ENCODE measurements around the gene EFNA5.

The EFNA5 gene

DNA sequence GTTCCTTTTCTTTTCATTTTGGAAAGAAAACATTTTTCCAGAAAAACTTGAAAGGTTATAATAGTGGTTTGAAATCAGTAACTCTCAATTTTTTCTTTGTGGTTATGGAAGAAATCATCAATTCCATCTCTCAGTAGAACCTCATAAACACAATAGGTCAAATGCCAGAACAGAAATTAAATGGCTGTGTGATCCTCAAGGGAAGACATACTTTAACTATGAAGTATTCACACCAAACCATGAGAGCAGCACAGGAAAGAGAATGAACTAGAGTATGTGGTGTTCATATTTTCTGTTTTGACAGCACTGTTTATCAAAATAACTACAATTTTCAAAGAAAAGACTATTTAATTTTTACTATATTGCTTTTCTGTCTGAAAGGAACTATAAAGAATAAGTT lies 29.7 kb upstream of the EFNA5 start (continued):
- no peak for TF ChIP-seq POU6F1 (CRISPR knock-in tag; IDR thresholded peaks at IDR 0.05; ENCODE audit: borderline replicate concordance, low read depth)
- TF ChIP-seq, protein P1, sequence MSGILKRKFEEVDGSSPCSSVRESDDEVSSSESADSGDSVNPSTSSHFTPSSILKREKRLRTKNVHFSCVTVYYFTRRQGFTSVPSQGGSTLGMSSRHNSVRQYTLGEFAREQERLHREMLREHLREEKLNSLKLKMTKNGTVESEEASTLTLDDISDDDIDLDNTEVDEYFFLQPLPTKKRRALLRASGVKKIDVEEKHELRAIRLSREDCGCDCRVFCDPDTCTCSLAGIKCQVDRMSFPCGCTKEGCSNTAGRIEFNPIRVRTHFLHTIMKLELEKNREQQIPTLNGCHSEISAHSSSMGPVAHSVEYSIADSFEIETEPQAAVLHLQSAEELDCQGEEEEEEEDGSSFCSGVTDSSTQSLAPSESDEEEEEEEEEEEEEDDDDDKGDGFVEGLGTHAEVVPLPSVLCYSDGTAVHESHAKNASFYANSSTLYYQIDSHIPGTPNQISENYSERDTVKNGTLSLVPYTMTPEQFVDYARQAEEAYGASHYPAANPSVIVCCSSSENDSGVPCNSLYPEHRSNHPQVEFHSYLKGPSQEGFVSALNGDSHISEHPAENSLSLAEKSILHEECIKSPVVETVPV (CRISPR knock-in tag; IDR thresholded peaks at IDR 0.05) = no peak
- no peak for TF ChIP-seq ISL1 (CRISPR knock-in tag; IDR thresholded peaks at IDR 0.05)
- TF ChIP-seq GLIS3 (CRISPR knock-in tag; IDR thresholded peaks at IDR 0.05) = no peak
- TF ChIP-seq CSDC2 (CRISPR knock-in tag; IDR thresholded peaks at IDR 0.05) = no peak
- no peak for TF ChIP-seq ARNTL (CRISPR knock-in tag; IDR thresholded peaks at IDR 0.05; ENCODE audit: borderline replicate concordance, low read depth)

DNA sequence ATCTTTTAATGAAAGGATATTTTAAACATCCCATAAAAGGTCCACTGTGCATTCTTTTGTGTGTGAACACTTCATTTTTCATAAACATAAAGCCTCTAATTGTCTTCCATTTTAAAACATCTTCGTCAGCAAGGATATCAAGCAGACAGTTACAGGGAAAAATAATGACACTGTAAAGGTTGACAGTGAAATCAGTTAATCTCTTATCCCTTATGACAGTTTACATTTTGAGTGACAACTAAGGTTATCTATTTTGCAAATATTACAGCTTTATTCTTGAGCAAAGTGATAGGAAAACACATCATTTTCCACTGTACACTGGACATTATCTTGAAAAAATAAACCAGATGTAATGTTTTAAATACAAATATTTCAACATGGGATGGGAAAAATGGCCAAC lies 28.7 kb upstream of the EFNA5 start:
- TF ChIP-seq, protein P2, sequence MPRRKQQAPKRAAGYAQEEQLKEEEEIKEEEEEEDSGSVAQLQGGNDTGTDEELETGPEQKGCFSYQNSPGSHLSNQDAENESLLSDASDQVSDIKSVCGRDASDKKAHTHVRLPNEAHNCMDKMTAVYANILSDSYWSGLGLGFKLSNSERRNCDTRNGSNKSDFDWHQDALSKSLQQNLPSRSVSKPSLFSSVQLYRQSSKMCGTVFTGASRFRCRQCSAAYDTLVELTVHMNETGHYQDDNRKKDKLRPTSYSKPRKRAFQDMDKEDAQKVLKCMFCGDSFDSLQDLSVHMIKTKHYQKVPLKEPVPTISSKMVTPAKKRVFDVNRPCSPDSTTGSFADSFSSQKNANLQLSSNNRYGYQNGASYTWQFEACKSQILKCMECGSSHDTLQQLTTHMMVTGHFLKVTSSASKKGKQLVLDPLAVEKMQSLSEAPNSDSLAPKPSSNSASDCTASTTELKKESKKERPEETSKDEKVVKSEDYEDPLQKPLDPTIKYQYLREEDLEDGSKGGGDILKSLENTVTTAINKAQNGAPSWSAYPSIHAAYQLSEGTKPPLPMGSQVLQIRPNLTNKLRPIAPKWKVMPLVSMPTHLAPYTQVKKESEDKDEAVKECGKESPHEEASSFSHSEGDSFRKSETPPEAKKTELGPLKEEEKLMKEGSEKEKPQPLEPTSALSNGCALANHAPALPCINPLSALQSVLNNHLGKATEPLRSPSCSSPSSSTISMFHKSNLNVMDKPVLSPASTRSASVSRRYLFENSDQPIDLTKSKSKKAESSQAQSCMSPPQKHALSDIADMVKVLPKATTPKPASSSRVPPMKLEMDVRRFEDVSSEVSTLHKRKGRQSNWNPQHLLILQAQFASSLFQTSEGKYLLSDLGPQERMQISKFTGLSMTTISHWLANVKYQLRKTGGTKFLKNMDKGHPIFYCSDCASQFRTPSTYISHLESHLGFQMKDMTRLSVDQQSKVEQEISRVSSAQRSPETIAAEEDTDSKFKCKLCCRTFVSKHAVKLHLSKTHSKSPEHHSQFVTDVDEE (CRISPR knock-in tag; IDR thresholded peaks at IDR 0.05) = no peak
- no peak for TF ChIP-seq ESRRG (CRISPR knock-in tag; IDR thresholded peaks at IDR 0.05)
- no peak for TF ChIP-seq PATZ1 (CRISPR knock-in tag; IDR thresholded peaks at IDR 0.05; ENCODE audit: borderline replicate concordance)
- TF ChIP-seq ZNF70 (CRISPR knock-in tag; IDR thresholded peaks at IDR 0.05) = no peak
- TF ChIP-seq POU6F1 (CRISPR knock-in tag; IDR thresholded peaks at IDR 0.05; ENCODE audit: borderline replicate concordance, low read depth) = no peak
- TF ChIP-seq, protein P1 (CRISPR knock-in tag; IDR thresholded peaks at IDR 0.05) = no peak
- TF ChIP-seq ZFP3 (CRISPR knock-in tag; IDR thresholded peaks at IDR 0.05) = no peak
- TF ChIP-seq ZC3H10 (CRISPR knock-in tag; IDR thresholded peaks at IDR 0.05) = no peak
- TF ChIP-seq ISL1 (CRISPR knock-in tag; IDR thresholded peaks at IDR 0.05) = no peak
- no peak for TF ChIP-seq PPARA (CRISPR knock-in tag; IDR thresholded peaks at IDR 0.05; ENCODE audit: borderline replicate concordance)
- no peak for TF ChIP-seq RARB (CRISPR knock-in tag; IDR thresholded peaks at IDR 0.05)
- no peak for TF ChIP-seq TOX (CRISPR knock-in tag; IDR thresholded peaks at IDR 0.05; ENCODE audit: borderline replicate concordance)
- TF ChIP-seq SNAI2 (CRISPR knock-in tag; IDR thresholded peaks at IDR 0.05) = no peak
- TF ChIP-seq BACH2 (CRISPR knock-in tag; IDR thresholded peaks at IDR 0.05; ENCODE audit: borderline replicate concordance) = no peak
- TF ChIP-seq ZNF8 (CRISPR knock-in tag; IDR thresholded peaks at IDR 0.05) = no peak
- TF ChIP-seq TCF4 (CRISPR knock-in tag; IDR thresholded peaks at IDR 0.05; ENCODE audit: borderline replicate concordance) = no peak
- ATAC-seq = no peak

- no peak for ATAC-seq
- TF ChIP-seq, protein P1 (CRISPR knock-in tag; IDR thresholded peaks at IDR 0.05) = no peak
Observed at GRCh38 chr5:107698286-107698685, 27.5 kb upstream of the EFNA5 start.
